ENCODE measurements around the gene JAG1.

DNA sequence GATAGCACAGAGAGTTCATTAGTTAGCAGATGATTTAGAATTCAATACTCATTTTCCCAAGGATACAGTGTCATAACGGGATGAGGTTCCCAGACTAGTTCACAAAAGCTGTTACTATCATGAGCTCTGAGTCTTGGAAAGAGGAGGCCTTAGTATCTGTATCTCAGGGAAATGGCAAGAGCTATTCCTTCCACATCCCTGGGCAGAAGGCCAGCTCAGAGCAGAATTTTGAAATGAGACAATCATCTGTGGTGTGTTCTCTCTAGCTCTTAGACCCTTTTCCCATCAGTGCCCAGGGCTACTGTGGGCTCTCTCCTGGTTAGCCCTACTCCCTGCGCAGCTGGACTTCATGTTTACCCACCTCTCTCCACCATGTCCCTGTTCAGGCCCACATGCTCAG, 64.5 kb downstream of the JAG1 start:
- TF ChIP-seq, protein P1, sequence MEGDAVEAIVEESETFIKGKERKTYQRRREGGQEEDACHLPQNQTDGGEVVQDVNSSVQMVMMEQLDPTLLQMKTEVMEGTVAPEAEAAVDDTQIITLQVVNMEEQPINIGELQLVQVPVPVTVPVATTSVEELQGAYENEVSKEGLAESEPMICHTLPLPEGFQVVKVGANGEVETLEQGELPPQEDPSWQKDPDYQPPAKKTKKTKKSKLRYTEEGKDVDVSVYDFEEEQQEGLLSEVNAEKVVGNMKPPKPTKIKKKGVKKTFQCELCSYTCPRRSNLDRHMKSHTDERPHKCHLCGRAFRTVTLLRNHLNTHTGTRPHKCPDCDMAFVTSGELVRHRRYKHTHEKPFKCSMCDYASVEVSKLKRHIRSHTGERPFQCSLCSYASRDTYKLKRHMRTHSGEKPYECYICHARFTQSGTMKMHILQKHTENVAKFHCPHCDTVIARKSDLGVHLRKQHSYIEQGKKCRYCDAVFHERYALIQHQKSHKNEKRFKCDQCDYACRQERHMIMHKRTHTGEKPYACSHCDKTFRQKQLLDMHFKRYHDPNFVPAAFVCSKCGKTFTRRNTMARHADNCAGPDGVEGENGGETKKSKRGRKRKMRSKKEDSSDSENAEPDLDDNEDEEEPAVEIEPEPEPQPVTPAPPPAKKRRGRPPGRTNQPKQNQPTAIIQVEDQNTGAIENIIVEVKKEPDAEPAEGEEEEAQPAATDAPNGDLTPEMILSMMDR (IDR thresholded peaks at IDR 0.05; ENCODE audit: borderline replicate concordance, extremely low read depth, low read length, poor library complexity, severe bottlenecking), result no peak
- TF ChIP-seq EZH2 (IDR thresholded peaks at IDR 0.05; ENCODE audit: borderline replicate concordance, low read depth, low read length, severe bottlenecking), result no peak
